ENCODE data around the gene SIK3.
"Not testable (repeated sequence)": the region's sequence is repeated elsewhere in the genome, so short reads cannot be mapped to it uniquely, and the experiment has no call there.

DNA sequence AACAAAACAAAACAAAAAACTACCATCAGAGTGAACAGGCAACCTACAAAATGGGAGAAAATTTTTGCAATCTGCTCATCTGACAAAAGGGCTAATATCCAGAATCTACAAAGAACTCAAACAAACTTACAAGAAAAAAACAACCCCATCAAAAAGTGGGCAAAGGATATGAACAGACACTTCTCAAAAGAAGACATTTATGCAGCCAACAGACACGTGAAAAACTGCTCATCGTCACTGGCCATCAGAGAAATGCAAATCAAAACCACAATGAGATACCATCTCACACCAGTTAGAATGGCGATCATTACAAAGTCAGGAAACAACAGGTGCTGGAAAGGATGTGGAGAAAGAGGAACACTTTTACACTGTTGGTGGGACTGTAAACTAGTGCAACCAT lies 14.3 kb upstream of the SIK3 start:
- not testable (repeated sequence) for TF ChIP-seq EZH2 (IDR thresholded peaks at IDR 0.05; ENCODE audit: low read length, unreplicated experiment)
- TF ChIP-seq, protein P1, sequence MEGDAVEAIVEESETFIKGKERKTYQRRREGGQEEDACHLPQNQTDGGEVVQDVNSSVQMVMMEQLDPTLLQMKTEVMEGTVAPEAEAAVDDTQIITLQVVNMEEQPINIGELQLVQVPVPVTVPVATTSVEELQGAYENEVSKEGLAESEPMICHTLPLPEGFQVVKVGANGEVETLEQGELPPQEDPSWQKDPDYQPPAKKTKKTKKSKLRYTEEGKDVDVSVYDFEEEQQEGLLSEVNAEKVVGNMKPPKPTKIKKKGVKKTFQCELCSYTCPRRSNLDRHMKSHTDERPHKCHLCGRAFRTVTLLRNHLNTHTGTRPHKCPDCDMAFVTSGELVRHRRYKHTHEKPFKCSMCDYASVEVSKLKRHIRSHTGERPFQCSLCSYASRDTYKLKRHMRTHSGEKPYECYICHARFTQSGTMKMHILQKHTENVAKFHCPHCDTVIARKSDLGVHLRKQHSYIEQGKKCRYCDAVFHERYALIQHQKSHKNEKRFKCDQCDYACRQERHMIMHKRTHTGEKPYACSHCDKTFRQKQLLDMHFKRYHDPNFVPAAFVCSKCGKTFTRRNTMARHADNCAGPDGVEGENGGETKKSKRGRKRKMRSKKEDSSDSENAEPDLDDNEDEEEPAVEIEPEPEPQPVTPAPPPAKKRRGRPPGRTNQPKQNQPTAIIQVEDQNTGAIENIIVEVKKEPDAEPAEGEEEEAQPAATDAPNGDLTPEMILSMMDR (conservative IDR thresholded peaks at IDR 0.05; ENCODE audit: low read depth, low read length) = not testable (repeated sequence)
